Ishikawa (cell line): ENCODE measurements around the gene EIF4E.
A peak's percentile ranks its signal among the peaks of the same experiment; 100 is the strongest.

Source experiments
- EGR1 ChIP-seq: IDR thresholded peaks from 2 replicates; pipeline ENCODE4 v1.6.1; 2012
- EP300 ChIP-seq: IDR thresholded peaks from 2 replicates; pipeline ENCODE4 v1.6.1; 2012; ENCODE audit warnings: borderline replicate concordance
- TAF1 ChIP-seq: IDR thresholded peaks from 2 replicates; pipeline ENCODE4 v1.6.1; 2012; ENCODE audit warnings: low read depth, mild to moderate bottlenecking
- YY1 ChIP-seq: IDR thresholded peaks from 2 replicates; pipeline ENCODE4 v1.6.1; 2012; ENCODE audit warnings: low read depth
- TF ChIP-seq, protein P1 (sequence below): IDR thresholded peaks from 2 replicates; pipeline ENCODE4 v1.6.1; 2012
- TF ChIP-seq, protein P2 (sequence below): IDR thresholded peaks from 2 replicates; pipeline ENCODE4 v1.6.1; 2012; ENCODE audit warnings: low read depth, mild to moderate bottlenecking

GRCh38 chr4:98838977-98839618 is 89.8 kb downstream of the EIF4E start:
- TF ChIP-seq TAF1 (no peak), EGR1 (no peak), YY1 (no peak), EP300 (no peak)
- TF ChIP-seq, protein P1, sequence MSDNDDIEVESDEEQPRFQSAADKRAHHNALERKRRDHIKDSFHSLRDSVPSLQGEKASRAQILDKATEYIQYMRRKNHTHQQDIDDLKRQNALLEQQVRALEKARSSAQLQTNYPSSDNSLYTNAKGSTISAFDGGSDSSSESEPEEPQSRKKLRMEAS = peak; percentile 60
- TF ChIP-seq, protein P2, sequence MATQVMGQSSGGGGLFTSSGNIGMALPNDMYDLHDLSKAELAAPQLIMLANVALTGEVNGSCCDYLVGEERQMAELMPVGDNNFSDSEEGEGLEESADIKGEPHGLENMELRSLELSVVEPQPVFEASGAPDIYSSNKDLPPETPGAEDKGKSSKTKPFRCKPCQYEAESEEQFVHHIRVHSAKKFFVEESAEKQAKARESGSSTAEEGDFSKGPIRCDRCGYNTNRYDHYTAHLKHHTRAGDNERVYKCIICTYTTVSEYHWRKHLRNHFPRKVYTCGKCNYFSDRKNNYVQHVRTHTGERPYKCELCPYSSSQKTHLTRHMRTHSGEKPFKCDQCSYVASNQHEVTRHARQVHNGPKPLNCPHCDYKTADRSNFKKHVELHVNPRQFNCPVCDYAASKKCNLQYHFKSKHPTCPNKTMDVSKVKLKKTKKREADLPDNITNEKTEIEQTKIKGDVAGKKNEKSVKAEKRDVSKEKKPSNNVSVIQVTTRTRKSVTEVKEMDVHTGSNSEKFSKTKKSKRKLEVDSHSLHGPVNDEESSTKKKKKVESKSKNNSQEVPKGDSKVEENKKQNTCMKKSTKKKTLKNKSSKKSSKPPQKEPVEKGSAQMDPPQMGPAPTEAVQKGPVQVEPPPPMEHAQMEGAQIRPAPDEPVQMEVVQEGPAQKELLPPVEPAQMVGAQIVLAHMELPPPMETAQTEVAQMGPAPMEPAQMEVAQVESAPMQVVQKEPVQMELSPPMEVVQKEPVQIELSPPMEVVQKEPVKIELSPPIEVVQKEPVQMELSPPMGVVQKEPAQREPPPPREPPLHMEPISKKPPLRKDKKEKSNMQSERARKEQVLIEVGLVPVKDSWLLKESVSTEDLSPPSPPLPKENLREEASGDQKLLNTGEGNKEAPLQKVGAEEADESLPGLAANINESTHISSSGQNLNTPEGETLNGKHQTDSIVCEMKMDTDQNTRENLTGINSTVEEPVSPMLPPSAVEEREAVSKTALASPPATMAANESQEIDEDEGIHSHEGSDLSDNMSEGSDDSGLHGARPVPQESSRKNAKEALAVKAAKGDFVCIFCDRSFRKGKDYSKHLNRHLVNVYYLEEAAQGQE = no peak
